Gastroesophageal sphincter (tissue), 4 donors: ENCODE measurements around the gene ITGBL1. TPM values are rescaled to one million over a fixed set of nuclear protein-coding genes. Genes with fewer than 3 reads are reported as not detected.

Experiments used
- ATAC-seq: fragments of 150-250 bp; one replicate; pipeline ENCODE4 v1.9.1; 2016; ENCODE audit warnings: mild to moderate bottlenecking, moderate library complexity
- H3K27ac ChIP-seq, 4 donors: fragments of 200-600 bp; sonication (generic) in 3 of 4; 1 replicate in 3 of 4; 2 replicates in 1 of 4; pipeline ENCODE4 v1.5.1; 2016 to 2019
- H3K27me3 ChIP-seq: fragments of 200-600 bp; sonication (generic); one replicate; pipeline ENCODE4 v1.5.1; 2019
- H3K36me3 ChIP-seq, 2 donors: fragments of 200-600 bp; sonication (generic); one replicate each; pipeline ENCODE4 v1.5.1; 2019; ENCODE audit warnings: control low read depth in 1 of 2
- H3K4me1 ChIP-seq, 3 donors: fragments of 200-600 bp; sonication (generic); 1 replicate in 2 of 3; 2 replicates in 1 of 3; pipeline ENCODE4 v1.5.1; 2016 to 2019; ENCODE audit warnings: control low read depth in 2 of 3
- H3K4me3 ChIP-seq, 2 donors: fragments of 200-600 bp; sonication (generic); one replicate each; pipeline ENCODE4 v1.5.1; 2019; ENCODE audit warnings: mild to moderate bottlenecking in 1 of 2, moderate library complexity in 1 of 2
- H3K9me3 ChIP-seq, 3 donors: fragments of 200-600 bp; sonication (generic); one replicate each; pipeline ENCODE4 v1.5.1; 2017 to 2019; ENCODE audit warnings: control low read depth in 2 of 3
- CTCF ChIP-seq, 4 experiments: fragments of 200-600 bp in 2 of 4; fragments of 450-650 bp in 2 of 4; sonication (generic) in 1 of 4; IDR thresholded peaks; one replicate each; pipeline ENCODE4 v1.5.1; 2017 to 2019; ENCODE audit warnings: antibody characterized with exemption in 4 of 4, mild to moderate bottlenecking in 2 of 4, moderate library complexity in 2 of 4
- EP300 ChIP-seq: sonication (generic); formaldehyde crosslinking; IDR thresholded peaks from one replicate; pipeline ENCODE4 v1.6.1; 2017; ENCODE audit warnings: antibody characterized with exemption, mild to moderate bottlenecking
- POLR2A ChIP-seq, 2 donors: fragments of 450-650 bp; IDR thresholded peaks; one replicate each; pipeline ENCODE4 v1.6.1; 2017; ENCODE audit warnings: antibody characterized with exemption in 2 of 2, mild to moderate bottlenecking in 2 of 2, moderate library complexity in 1 of 2
- POLR2AphosphoS5 ChIP-seq: sonication (generic); formaldehyde crosslinking; IDR thresholded peaks from one replicate; pipeline ENCODE4 v1.6.1; 2017; ENCODE audit warnings: antibody characterized with exemption
- WGBS, 2 donors: methylation state at CpG; one replicate each; pipeline ENCODE4 v1.1.5; 2018; ENCODE audit warnings: low coverage in 1 of 2; 5-methylcytosine and 5-hydroxymethylcytosine counted together
- total RNA-seq, 4 donors: library from RNA; depleted of rRNA; stranded (reverse); fragments of >200 nt; gene quantifications; one replicate each; pipeline ENCODE4 v1.1.0, GENCODE V29; 2016

ITGBL1 gene
- total RNA-seq, 4 donors from 2014 or later, result 8.6 to 28.0 (median 12.8) TPM

DNA sequence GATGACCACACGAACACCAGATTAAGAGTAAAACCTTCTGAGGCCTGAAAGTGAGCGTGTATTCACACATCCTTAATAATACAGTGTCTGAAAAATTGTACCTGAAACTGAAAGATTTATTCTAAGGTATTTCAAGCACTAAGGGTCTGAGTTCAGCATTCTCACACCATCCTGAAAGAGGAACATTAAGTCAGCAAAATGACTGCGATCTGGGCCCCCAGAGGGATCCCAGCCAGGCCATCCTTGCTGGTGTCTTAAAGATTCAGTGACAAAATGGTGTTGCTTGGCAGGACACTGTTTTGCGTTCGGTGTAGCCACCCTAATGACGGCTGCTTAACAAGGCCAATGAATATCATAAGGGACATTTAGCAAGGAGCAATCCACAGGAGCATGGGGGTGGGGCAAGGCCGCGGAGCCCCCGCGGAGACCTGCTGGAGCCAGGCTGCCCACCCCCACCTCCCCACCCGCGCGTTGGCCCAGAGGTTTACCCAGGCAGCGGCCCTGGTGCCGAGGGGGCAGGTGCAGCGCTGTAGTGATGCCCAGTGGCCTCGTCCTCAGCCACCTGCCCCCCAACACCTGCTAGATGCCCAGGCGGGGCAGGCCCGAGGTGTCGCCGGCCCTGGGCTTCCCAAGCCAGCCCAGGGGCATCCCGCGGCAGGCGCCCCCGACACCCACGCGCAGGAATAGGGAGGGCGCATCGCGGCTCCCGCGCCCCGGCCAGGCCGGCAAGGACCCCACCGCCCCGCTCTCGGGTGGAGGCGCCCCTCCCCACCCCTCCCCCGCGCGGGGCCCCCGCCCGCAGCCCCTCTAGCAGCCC lies 36.9 kb upstream of the ITGBL1 start:
- peak overlapping the region in 1 of 4 donors; percentile 32 for H3K27ac ChIP-seq
- H3K27me3 ChIP-seq, result peaks cover 41% of the 10 kb centered on the region
- TF ChIP-seq POLR2A (IDR thresholded peaks at IDR 0.05) (no peak), CTCF (IDR thresholded peaks at IDR 0.05) (no peak), POLR2AphosphoS5 (no peak), EP300 (no peak)

DNA sequence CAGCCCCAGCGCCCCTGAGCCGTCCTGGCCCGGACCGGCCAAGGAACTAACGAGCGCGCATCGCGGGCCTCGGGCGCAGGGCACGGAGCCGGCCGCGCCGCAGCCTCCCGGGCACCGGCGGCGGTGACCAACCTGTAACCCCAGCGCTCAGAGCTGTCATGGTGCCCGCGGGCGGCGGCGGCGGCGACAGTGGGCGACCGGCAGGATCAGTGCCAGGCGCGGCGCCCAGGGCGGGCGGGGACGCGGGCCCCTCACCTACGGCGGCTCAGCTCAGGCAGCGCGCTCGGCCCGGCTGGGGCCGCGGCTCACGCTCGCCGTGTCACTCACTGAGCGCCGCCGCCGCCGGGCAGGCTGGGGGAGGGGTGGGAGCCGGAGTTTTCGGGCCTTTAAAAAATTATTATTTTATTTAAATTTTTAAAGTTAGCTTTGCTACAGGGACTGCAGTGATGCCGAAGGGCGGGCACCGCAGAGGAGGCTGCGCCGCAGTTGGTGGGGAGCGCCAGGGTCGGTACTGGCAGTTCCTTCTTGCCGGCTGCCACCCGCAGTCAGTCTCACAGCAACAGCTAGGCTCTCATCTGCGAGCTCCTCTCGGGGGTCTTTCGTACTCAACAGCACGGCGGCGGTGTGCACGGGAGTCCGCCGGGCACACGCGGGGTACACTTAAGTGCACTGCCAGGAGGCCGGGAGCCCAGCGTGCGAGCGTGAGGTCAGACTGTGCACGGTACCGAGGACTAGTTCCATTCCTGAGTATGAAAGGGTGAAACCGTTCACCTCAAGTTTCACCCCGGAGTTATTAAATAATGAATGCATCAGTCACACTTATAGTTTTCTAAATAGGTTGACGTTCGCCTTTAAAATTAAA lies 36.1 kb upstream of the ITGBL1 start, which contains the start of gene NALCN:
TSS of gene NALCN (minus strand) at position 328 of the 862 bp plus-strand sequence. CDS start 17,382 bp downstream, outside the sequence.
- WGBS, 2 donors, result 7 to 35% methylated on average over 4 to 12 of the region's 85 CpGs
- Histone ChIP-seq H3K36me3 (no peaks in the 10 kb centered on the region), H3K27ac (peak within 1 kb of the TSS in 1 of 4 donors; percentile 32), H3K4me3 (peak within 1 kb of the TSS; percentile 11 to 57), H3K9me3 (no peaks in the 10 kb centered on the region), H3K4me1 (peaks cover 0 to 16% (median 0%) of the 10 kb centered on the region in 3 donors), H3K27me3 (peaks cover 41% of the 10 kb centered on the region)
- TF ChIP-seq CTCF (IDR thresholded peaks at IDR 0.05), result no peak
- ATAC-seq, result peak; percentile 65

More for the DNA sequence above, 36.9 kb upstream of the ITGBL1 start:
- H3K36me3 ChIP-seq, result no peaks in the 10 kb centered on the region
- no peaks in the 10 kb centered on the region for H3K9me3 ChIP-seq
- peaks cover 0 to 16% (median 0%) of the 10 kb centered on the region in 3 donors for H3K4me1 ChIP-seq
- peak overlapping the region; percentile 11 to 57 for H3K4me3 ChIP-seq
- 72 to 84% methylated on average over 5 to 6 of the region's 43 CpGs for WGBS, 2 donors
- ATAC-seq, result peak; percentile 10

- H3K9me3 ChIP-seq, result no peaks in the 10 kb centered on the region
- H3K4me3 ChIP-seq, result peak overlapping the region in 1 of 2 donors; percentile 57
- TF ChIP-seq POLR2A (IDR thresholded peaks at IDR 0.05) (no peak), POLR2AphosphoS5 (no peak), CTCF (IDR thresholded peaks at IDR 0.05) (no peak), EP300 (no peak)
- no peaks in the 10 kb centered on the region for H3K36me3 ChIP-seq
- no peak overlapping the region for H3K27ac ChIP-seq
- H3K4me1 ChIP-seq, result peaks cover 0 to 16% (median 0%) of the 10 kb centered on the region in 3 donors
- 0 to 21% methylated on average over 3 of the region's 3 CpGs for WGBS, 2 donors
- no peak for ATAC-seq
- H3K27me3 ChIP-seq, result peaks cover 41% of the 10 kb centered on the region
Measured at GRCh38 chr13:101417043-101417406, 35.5 kb upstream of the ITGBL1 start.

- no peak overlapping the region for H3K27ac ChIP-seq
- 80 to 93% methylated on average over 5 of the region's 5 CpGs for WGBS, 2 donors
- no peak for ATAC-seq
Measured at GRCh38 chr13:101417501-101417900, 35.0 kb upstream of the ITGBL1 start.

More at GRCh38 chr13:101417501-101417900, 35.0 kb upstream of the ITGBL1 start:
- Histone ChIP-seq H3K36me3 (no peaks in the 10 kb centered on the region), H3K9me3 (no peaks in the 10 kb centered on the region), H3K4me1 (peaks cover 0 to 16% (median 0%) of the 10 kb centered on the region in 3 donors), H3K27me3 (peaks cover 37% of the 10 kb centered on the region), H3K4me3 (no peak overlapping the region)
- no peak for TF ChIP-seq POLR2A (IDR thresholded peaks at IDR 0.05)
- TF ChIP-seq CTCF (IDR thresholded peaks at IDR 0.05), result no peak
- TF ChIP-seq POLR2AphosphoS5, result no peak
- no peak for TF ChIP-seq EP300
